DOHH2 (cell line): Measurements from ENCODE around the gene DDA1.

ENCODE experiments used
- EZH2phosphoT487 ChIP-seq: fragments of 200-600 bp; sonication (generic); IDR thresholded peaks from 2 replicates; pipeline ENCODE4 v1.6.1; 2017; ENCODE audit warnings: borderline replicate concordance, mild to moderate bottlenecking, antibody characterized with exemption, low read length, moderate library complexity, mixed read lengths
- TF ChIP-seq, protein P1 (sequence below): fragments of 200-600 bp; sonication (generic); IDR thresholded peaks from one replicate; pipeline ENCODE4 v1.5.1; 2014; ENCODE audit warnings: antibody characterized with exemption, mild to moderate bottlenecking, low read depth, low read length; ENCODE audit not compliant: poor library complexity, severe bottlenecking

DNA sequence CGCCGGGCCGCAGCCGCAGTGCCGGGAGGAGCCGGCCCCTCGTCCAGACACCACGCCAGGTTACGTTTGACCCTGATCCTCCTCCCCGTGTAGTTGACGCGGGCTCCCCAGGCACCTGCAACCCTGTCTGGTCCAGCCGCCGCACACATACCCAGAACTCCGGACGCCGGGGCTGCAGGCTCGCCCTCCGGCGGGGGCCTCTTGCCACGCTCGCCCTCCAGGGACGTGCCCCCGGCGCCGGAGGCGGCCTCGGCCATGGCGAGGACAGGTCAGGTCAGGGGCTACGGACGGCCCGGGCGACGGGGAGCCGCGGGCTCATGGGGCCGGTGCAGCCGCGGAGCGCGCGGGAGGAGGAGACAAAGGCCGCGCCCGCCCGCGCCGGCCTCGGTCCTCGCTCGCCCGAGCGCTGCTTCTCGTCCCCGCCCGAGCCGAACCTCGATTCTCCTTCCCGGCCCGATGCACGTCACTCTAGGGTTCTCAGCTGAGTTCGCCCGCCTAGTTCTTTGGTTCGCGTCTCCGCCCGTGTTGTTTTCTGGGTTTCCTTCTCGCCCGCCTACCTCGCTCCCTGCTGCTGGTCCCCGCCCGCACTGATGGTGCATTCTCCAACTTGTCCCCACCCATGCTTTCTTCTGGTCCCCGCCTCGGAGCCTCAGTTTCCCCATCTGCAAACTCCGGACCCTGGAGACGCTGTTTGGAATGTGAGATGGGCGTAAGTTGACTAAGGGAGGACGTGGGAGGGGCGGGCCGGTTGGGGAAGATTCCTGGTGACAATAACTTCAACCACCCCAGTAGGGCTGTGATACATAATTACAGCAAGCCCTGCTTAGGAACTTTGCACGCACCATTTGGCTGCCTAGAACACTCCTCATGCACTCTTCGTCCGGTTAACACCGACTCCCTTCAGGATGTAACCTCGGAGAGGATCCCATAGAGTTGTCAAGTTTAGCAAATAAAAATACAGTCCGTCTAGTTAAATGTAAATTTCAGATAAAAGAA is 25.3 kb downstream of the DDA1 start, which contains the start of gene ANO8:
- TF ChIP-seq, protein P1, sequence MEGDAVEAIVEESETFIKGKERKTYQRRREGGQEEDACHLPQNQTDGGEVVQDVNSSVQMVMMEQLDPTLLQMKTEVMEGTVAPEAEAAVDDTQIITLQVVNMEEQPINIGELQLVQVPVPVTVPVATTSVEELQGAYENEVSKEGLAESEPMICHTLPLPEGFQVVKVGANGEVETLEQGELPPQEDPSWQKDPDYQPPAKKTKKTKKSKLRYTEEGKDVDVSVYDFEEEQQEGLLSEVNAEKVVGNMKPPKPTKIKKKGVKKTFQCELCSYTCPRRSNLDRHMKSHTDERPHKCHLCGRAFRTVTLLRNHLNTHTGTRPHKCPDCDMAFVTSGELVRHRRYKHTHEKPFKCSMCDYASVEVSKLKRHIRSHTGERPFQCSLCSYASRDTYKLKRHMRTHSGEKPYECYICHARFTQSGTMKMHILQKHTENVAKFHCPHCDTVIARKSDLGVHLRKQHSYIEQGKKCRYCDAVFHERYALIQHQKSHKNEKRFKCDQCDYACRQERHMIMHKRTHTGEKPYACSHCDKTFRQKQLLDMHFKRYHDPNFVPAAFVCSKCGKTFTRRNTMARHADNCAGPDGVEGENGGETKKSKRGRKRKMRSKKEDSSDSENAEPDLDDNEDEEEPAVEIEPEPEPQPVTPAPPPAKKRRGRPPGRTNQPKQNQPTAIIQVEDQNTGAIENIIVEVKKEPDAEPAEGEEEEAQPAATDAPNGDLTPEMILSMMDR = no peak
- no peak for TF ChIP-seq EZH2phosphoT487
